ENCODE results near the gene DCAF5.

DCAF5 gene

GRCh38 chr14:69012256-69012953, 140.5 kb downstream of the DCAF5 start:
- no peaks in the 10 kb centered on the region for H3K36me3 ChIP-seq (ENCODE audit: insufficient read depth, low read length)
- no peak overlapping the region for H3K27ac ChIP-seq
- H3K9me3 ChIP-seq (ENCODE audit: low read depth, low read length) = no peaks in the 10 kb centered on the region
- H3K4me3 ChIP-seq = no peak overlapping the region
- TF ChIP-seq EZH2 (IDR thresholded peaks at IDR 0.05) = no peak
- no peak for TF ChIP-seq FOXP2 (optimal IDR thresholded peaks at IDR 0.05; ENCODE audit: control extremely low read depth, extremely low read length, insufficient read depth)
- H3K9ac ChIP-seq (ENCODE audit: insufficient read length) = no peak overlapping the region
- no peak for DNase-seq (ENCODE audit: low read depth, low spot score)

- H3K4me3 ChIP-seq = no peak overlapping the region
- H3K27ac ChIP-seq = no peak overlapping the region
- no peaks in the 10 kb centered on the region for H3K9me3 ChIP-seq (ENCODE audit: low read depth, low read length)
- H3K36me3 ChIP-seq (ENCODE audit: insufficient read depth, low read length) = no peaks in the 10 kb centered on the region
- no peak for DNase-seq (ENCODE audit: low read depth, low spot score)
- TF ChIP-seq EZH2 (IDR thresholded peaks at IDR 0.05) (no peak), POLR2AphosphoS5 (IDR thresholded peaks at IDR 0.05; ENCODE audit: borderline replicate concordance, low read depth, low read length) (no peak), FOXP2 (optimal IDR thresholded peaks at IDR 0.05; ENCODE audit: control extremely low read depth, extremely low read length, insufficient read depth) (no peak)
- no peak overlapping the region for H3K9ac ChIP-seq (ENCODE audit: insufficient read length)
Observed at GRCh38 chr14:69010648-69011047, 142.3 kb downstream of the DCAF5 start.

GRCh38 chr14:69008421-69008884, 144.5 kb downstream of the DCAF5 start:
- no peak overlapping the region for H3K9ac ChIP-seq (ENCODE audit: insufficient read length)
- TF ChIP-seq FOXP2 (optimal IDR thresholded peaks at IDR 0.05; ENCODE audit: control extremely low read depth, extremely low read length, insufficient read depth) (no peak), POLR2AphosphoS5 (IDR thresholded peaks at IDR 0.05; ENCODE audit: borderline replicate concordance, low read depth, low read length) (no peak), EZH2 (IDR thresholded peaks at IDR 0.05) (no peak)
- DNase-seq (ENCODE audit: low read depth, low spot score) = peak; percentile 34
- H3K4me3 ChIP-seq = no peak overlapping the region
- no peaks in the 10 kb centered on the region for H3K36me3 ChIP-seq (ENCODE audit: insufficient read depth, low read length)
- no peaks in the 10 kb centered on the region for H3K9me3 ChIP-seq (ENCODE audit: low read depth, low read length)
- peak overlapping the region; percentile 88 for H3K27ac ChIP-seq

- no peak for DNase-seq (ENCODE audit: low read depth, low spot score)
- TF ChIP-seq POLR2AphosphoS5 (IDR thresholded peaks at IDR 0.05; ENCODE audit: borderline replicate concordance, low read depth, low read length) = no peak
- TF ChIP-seq FOXP2 (optimal IDR thresholded peaks at IDR 0.05; ENCODE audit: control extremely low read depth, extremely low read length, insufficient read depth) = no peak
- TF ChIP-seq EZH2 (IDR thresholded peaks at IDR 0.05) = no peak
- no peaks in the 10 kb centered on the region for H3K9me3 ChIP-seq (ENCODE audit: low read depth, low read length)
- no peak overlapping the region for H3K27ac ChIP-seq
- no peak overlapping the region for H3K4me3 ChIP-seq
- no peaks in the 10 kb centered on the region for H3K36me3 ChIP-seq (ENCODE audit: insufficient read depth, low read length)
- H3K9ac ChIP-seq (ENCODE audit: insufficient read length) = no peak overlapping the region
Observed at GRCh38 chr14:69006346-69006745, 146.6 kb downstream of the DCAF5 start.

GRCh38 chr14:69005432-69006148, 147.3 kb downstream of the DCAF5 start:
- no peaks in the 10 kb centered on the region for H3K9me3 ChIP-seq (ENCODE audit: low read depth, low read length)
- H3K27ac ChIP-seq = no peak overlapping the region
- no peak for DNase-seq (ENCODE audit: low read depth, low spot score)
- no peak overlapping the region for H3K4me3 ChIP-seq
- no peaks in the 10 kb centered on the region for H3K36me3 ChIP-seq (ENCODE audit: insufficient read depth, low read length)
- TF ChIP-seq POLR2AphosphoS5 (IDR thresholded peaks at IDR 0.05; ENCODE audit: borderline replicate concordance, low read depth, low read length) = no peak
- TF ChIP-seq FOXP2 (optimal IDR thresholded peaks at IDR 0.05; ENCODE audit: control extremely low read depth, extremely low read length, insufficient read depth) = no peak
- TF ChIP-seq EZH2 (IDR thresholded peaks at IDR 0.05) = no peak
- H3K9ac ChIP-seq (ENCODE audit: insufficient read length) = no peak overlapping the region

- TF ChIP-seq FOXP2 (optimal IDR thresholded peaks at IDR 0.05; ENCODE audit: control extremely low read depth, extremely low read length, insufficient read depth) (no peak), POLR2AphosphoS5 (IDR thresholded peaks at IDR 0.05; ENCODE audit: borderline replicate concordance, low read depth, low read length) (no peak), EZH2 (IDR thresholded peaks at IDR 0.05) (no peak)
Observed at GRCh38 chr14:69004731-69005431, 148.0 kb downstream of the DCAF5 start.

GRCh38 chr14:69003626-69004025, 149.3 kb downstream of the DCAF5 start:
- no peaks in the 10 kb centered on the region for H3K36me3 ChIP-seq (ENCODE audit: insufficient read depth, low read length)
- no peak for DNase-seq (ENCODE audit: low read depth, low spot score)
- no peak for TF ChIP-seq FOXP2 (optimal IDR thresholded peaks at IDR 0.05; ENCODE audit: control extremely low read depth, extremely low read length, insufficient read depth)
- no peak for TF ChIP-seq POLR2AphosphoS5 (IDR thresholded peaks at IDR 0.05; ENCODE audit: borderline replicate concordance, low read depth, low read length)
- TF ChIP-seq EZH2 (IDR thresholded peaks at IDR 0.05) = no peak
- H3K27ac ChIP-seq = no peak overlapping the region
- no peak overlapping the region for H3K9ac ChIP-seq (ENCODE audit: insufficient read length)
- H3K9me3 ChIP-seq (ENCODE audit: low read depth, low read length) = no peaks in the 10 kb centered on the region
- no peak overlapping the region for H3K4me3 ChIP-seq

More at GRCh38 chr14:69004731-69005431, 148.0 kb downstream of the DCAF5 start:
- no peak for DNase-seq (ENCODE audit: low read depth, low spot score)
- Histone ChIP-seq H3K9ac (ENCODE audit: insufficient read length) (no peak overlapping the region), H3K9me3 (ENCODE audit: low read depth, low read length) (no peaks in the 10 kb centered on the region), H3K27ac (no peak overlapping the region), H3K4me3 (no peak overlapping the region), H3K36me3 (ENCODE audit: insufficient read depth, low read length) (no peaks in the 10 kb centered on the region)

- Histone ChIP-seq H3K9me3 (ENCODE audit: low read depth, low read length) (no peaks in the 10 kb centered on the region), H3K4me3 (no peak overlapping the region), H3K27ac (no peak overlapping the region), H3K9ac (ENCODE audit: insufficient read length) (no peak overlapping the region), H3K36me3 (ENCODE audit: insufficient read depth, low read length) (no peaks in the 10 kb centered on the region)
- no peak for DNase-seq (ENCODE audit: low read depth, low spot score)
- TF ChIP-seq FOXP2 (optimal IDR thresholded peaks at IDR 0.05; ENCODE audit: control extremely low read depth, extremely low read length, insufficient read depth) (no peak), EZH2 (IDR thresholded peaks at IDR 0.05) (no peak), POLR2AphosphoS5 (IDR thresholded peaks at IDR 0.05; ENCODE audit: borderline replicate concordance, low read depth, low read length) (no peak)
Observed at GRCh38 chr14:69002069-69002468, 150.8 kb downstream of the DCAF5 start.

Data from SK-N-MC (cell line).